Thoracic aorta (tissue), 2 donors: ENCODE results near the gene HOXA10. TPM values are rescaled to one million over a fixed set of nuclear protein-coding genes. Genes with fewer than 3 reads are reported as not detected.

Experiments
- ATAC-seq: fragments of 150-250 bp; one replicate; pipeline ENCODE4 v1.8.0; 2017; ENCODE audit warnings: low read depth; ENCODE audit not compliant: insufficient number of reproducible peaks, low FRiP score
- DNase-seq: peaks from one replicate; pipeline ENCODE4 v3.0.0-alpha.2; 2020; ENCODE audit warnings: low spot score
- H3K27ac ChIP-seq, 2 donors: fragments of 200-600 bp; sonication (generic); 1 replicate in 1 of 2; 2 replicates in 1 of 2; pipeline ENCODE4 v1.5.1; 2016; ENCODE audit warnings: mild to moderate bottlenecking in 2 of 2, moderate library complexity in 2 of 2
- H3K27me3 ChIP-seq: fragments of 200-600 bp; sonication (generic); replicated peaks from 2 replicates; pipeline ENCODE4 v1.6.0; 2016; ENCODE audit warnings: mild to moderate bottlenecking; ENCODE audit not compliant: insufficient read depth
- H3K36me3 ChIP-seq: fragments of 200-600 bp; sonication (generic); one replicate; pipeline ENCODE4 v1.5.1; 2016
- H3K4me1 ChIP-seq, 2 donors: fragments of 200-600 bp; sonication (generic); 1 replicate in 1 of 2; 2 replicates in 1 of 2; pipeline versions ENCODE4 v1.5.1 to v1.6.0; 2016; ENCODE audit warnings: low read depth in 2 of 2, mild to moderate bottlenecking in 1 of 2; ENCODE audit not compliant: control insufficient read depth in 1 of 2
- H3K4me3 ChIP-seq: fragments of 200-600 bp; sonication (generic); 2 replicates; pipeline ENCODE4 v1.5.1; 2016; ENCODE audit warnings: mild to moderate bottlenecking
- H3K9me3 ChIP-seq: fragments of 200-600 bp; sonication (generic); 2 replicates; pipeline ENCODE4 v1.5.1; 2016
- CTCF ChIP-seq: fragments of 200-600 bp; sonication (generic); IDR thresholded peaks from one replicate; pipeline ENCODE4 v1.5.1; 2019; ENCODE audit warnings: antibody characterized with exemption
- total RNA-seq, 2 donors: library from RNA; depleted of rRNA; stranded (reverse); fragments of >200 nt; gene quantifications; one replicate each; pipeline versions ENCODE4 v1.1.0 to v1.2.3, GENCODE V29; 2016

The HOXA10 gene
- total RNA-seq, 2 donors from 2014 or later: 0.81 TPM; not detected in 1

DNA sequence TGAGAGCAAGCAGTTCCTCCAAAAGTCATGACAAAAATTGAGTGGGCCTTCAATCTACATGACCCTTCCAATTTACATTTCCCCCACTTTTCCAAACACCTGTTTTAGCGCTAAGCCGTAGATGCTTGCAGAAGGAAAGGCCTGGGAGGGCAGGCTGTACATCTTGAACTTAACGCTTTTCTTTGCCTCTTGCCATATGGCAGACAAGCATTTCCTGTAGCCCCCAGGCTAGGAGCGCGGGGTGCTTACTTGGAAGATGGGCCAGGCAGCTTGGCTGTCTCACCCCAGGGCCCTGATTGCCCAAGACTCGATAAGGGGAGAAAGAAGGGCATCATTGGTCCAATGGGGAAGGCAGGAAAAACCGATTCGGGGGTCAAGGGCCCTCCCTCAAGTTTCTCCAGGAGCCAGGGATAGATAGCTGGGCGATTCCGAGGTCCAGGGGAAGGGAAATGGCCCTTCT is 1.8 kb downstream of the HOXA10 start:
- ATAC-seq: no peak
- H3K27ac ChIP-seq: no peak overlapping the region
- H3K27me3 ChIP-seq: peaks cover 24% of the 10 kb centered on the region
- peak overlapping the region; percentile 74 for H3K4me3 ChIP-seq
- H3K36me3 ChIP-seq: no peaks in the 10 kb centered on the region
- no peak for DNase-seq
- peaks cover 15 to 23% of the 10 kb centered on the region in 2 donors for H3K4me1 ChIP-seq
- TF ChIP-seq CTCF: no peak
- no peaks in the 10 kb centered on the region for H3K9me3 ChIP-seq

- Histone ChIP-seq H3K27ac (no peak overlapping the region), H3K9me3 (no peaks in the 10 kb centered on the region), H3K4me3 (no peak overlapping the region), H3K27me3 (peaks cover 24% of the 10 kb centered on the region), H3K36me3 (no peaks in the 10 kb centered on the region), H3K4me1 (peaks cover 15 to 23% of the 10 kb centered on the region in 2 donors)
- DNase-seq (no peak), ATAC-seq (no peak)
- no peak for TF ChIP-seq CTCF
Measured at GRCh38 chr7:27171637-27172314, 2.3 kb downstream of the HOXA10 start.

DNA sequence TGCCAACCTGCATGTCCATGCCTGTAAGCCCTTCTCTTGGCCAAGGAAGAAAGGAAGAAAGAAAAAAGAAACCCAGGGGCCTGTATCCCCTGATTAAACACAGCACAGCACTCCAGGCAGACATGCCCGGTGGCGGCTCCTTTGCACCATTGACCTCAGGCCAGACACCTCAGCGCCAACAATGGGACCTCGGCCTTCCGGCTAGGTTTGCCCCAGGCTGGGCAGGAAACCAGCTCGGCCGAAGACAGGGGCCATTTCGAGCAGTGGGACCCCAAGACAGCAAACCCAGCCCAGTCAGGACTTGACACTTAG is 2.8 kb downstream of the HOXA10 start:
- H3K4me1 ChIP-seq: peaks cover 15 to 27% of the 10 kb centered on the region in 2 donors
- ATAC-seq: no peak

GRCh38 chr7:27170426-27171324 is 3.4 kb downstream of the HOXA10 start:
- DNase-seq (no peak), ATAC-seq (no peak)
- Histone ChIP-seq H3K9me3 (no peaks in the 10 kb centered on the region), H3K27me3 (peaks cover 29% of the 10 kb centered on the region), H3K27ac (no peak overlapping the region), H3K4me3 (no peak overlapping the region), H3K36me3 (no peaks in the 10 kb centered on the region), H3K4me1 (peaks cover 18 to 29% of the 10 kb centered on the region in 2 donors)
- TF ChIP-seq CTCF: no peak

More for the DNA sequence above, 2.8 kb downstream of the HOXA10 start:
- DNase-seq: no peak
- no peak for TF ChIP-seq CTCF
- H3K27ac ChIP-seq: no peak overlapping the region
- peaks cover 24% of the 10 kb centered on the region for H3K27me3 ChIP-seq
- no peaks in the 10 kb centered on the region for H3K9me3 ChIP-seq
- H3K4me3 ChIP-seq: no peak overlapping the region
- no peaks in the 10 kb centered on the region for H3K36me3 ChIP-seq
